Mucosa of rectum (tissue), 2 donors: ENCODE data around the gene FBXW4.

Experiments
- H3K27ac ChIP-seq, 2 donors: one replicate each; pipeline ENCODE4 v1.7.0; 2013; ENCODE audit warnings: inconsistent platforms in 2 of 2, low read depth in 2 of 2, low read length in 2 of 2
- H3K27me3 ChIP-seq, 2 donors: one replicate each; pipeline ENCODE4 v1.7.0; 2013; ENCODE audit warnings: low read length in 2 of 2; ENCODE audit not compliant: control insufficient read depth in 2 of 2, insufficient read depth in 2 of 2
- H3K36me3 ChIP-seq, 2 donors: one replicate each; pipeline ENCODE4 v1.7.0; 2013; ENCODE audit warnings: low read length in 2 of 2; ENCODE audit not compliant: control insufficient read depth in 2 of 2, insufficient read depth in 2 of 2
- H3K4me1 ChIP-seq, 2 donors: one replicate each; pipeline ENCODE4 v1.7.0; 2013; ENCODE audit warnings: low read length in 2 of 2, mild to moderate bottlenecking in 1 of 2; ENCODE audit not compliant: control insufficient read depth in 2 of 2, insufficient read depth in 2 of 2
- H3K4me3 ChIP-seq, 2 donors: one replicate each; pipeline ENCODE4 v1.7.0; 2013; ENCODE audit warnings: low read length in 2 of 2
- H3K9ac ChIP-seq, 2 donors: one replicate each; pipeline ENCODE4 v1.7.0; 2013; ENCODE audit warnings: low read length in 2 of 2, low read depth in 1 of 2, mild to moderate bottlenecking in 1 of 2
- H3K9me3 ChIP-seq, 2 donors: one replicate each; pipeline ENCODE4 v1.7.0; 2013; ENCODE audit warnings: low read length in 2 of 2; ENCODE audit not compliant: control insufficient read depth in 2 of 2
- donor health status: healthy.
- donor health status: Normal muscosa, but diverticular disease.

The FBXW4 gene

GRCh38 chr10:101576211-101576863, 118.6 kb downstream of the FBXW4 start:
- H3K27me3 ChIP-seq = no peaks in the 10 kb centered on the region
- peaks cover 0 to 4% of the 10 kb centered on the region in 2 donors for H3K9me3 ChIP-seq
- no peaks in the 10 kb centered on the region for H3K4me1 ChIP-seq
- no peak overlapping the region for H3K27ac ChIP-seq
- no peak overlapping the region for H3K4me3 ChIP-seq
- no peak overlapping the region for H3K9ac ChIP-seq
- H3K36me3 ChIP-seq = peaks cover 12 to 21% of the 10 kb centered on the region in 2 donors

- H3K9ac ChIP-seq = no peak overlapping the region
- H3K9me3 ChIP-seq = peaks cover 0 to 4% of the 10 kb centered on the region in 2 donors
- H3K4me1 ChIP-seq = peaks cover 0 to under 1% of the 10 kb centered on the region in 2 donors
- peaks cover 10 to 16% of the 10 kb centered on the region in 2 donors for H3K36me3 ChIP-seq
- H3K27me3 ChIP-seq = no peaks in the 10 kb centered on the region
- no peak overlapping the region for H3K27ac ChIP-seq
- H3K4me3 ChIP-seq = no peak overlapping the region
Observed at GRCh38 chr10:101575580-101576210, 119.3 kb downstream of the FBXW4 start.

GRCh38 chr10:101575091-101575490, 119.9 kb downstream of the FBXW4 start:
- H3K27ac ChIP-seq = no peak overlapping the region
- H3K4me1 ChIP-seq = peaks cover 3 to 6% of the 10 kb centered on the region in 2 donors
- no peak overlapping the region for H3K4me3 ChIP-seq
- H3K36me3 ChIP-seq = peaks cover 10% of the 10 kb centered on the region in 2 donors
- no peak overlapping the region for H3K9ac ChIP-seq
- no peaks in the 10 kb centered on the region for H3K27me3 ChIP-seq
- peaks cover 0 to 4% of the 10 kb centered on the region in 2 donors for H3K9me3 ChIP-seq

GRCh38 chr10:101573885-101574753, 120.9 kb downstream of the FBXW4 start:
- no peak overlapping the region for H3K4me3 ChIP-seq
- no peak overlapping the region for H3K9ac ChIP-seq
- peaks cover 9 to 10% of the 10 kb centered on the region in 2 donors for H3K4me1 ChIP-seq
- H3K36me3 ChIP-seq = peaks cover 2 to 6% of the 10 kb centered on the region in 2 donors
- H3K27me3 ChIP-seq = peaks cover 6 to 9% of the 10 kb centered on the region in 2 donors
- peaks cover 0 to 4% of the 10 kb centered on the region in 2 donors for H3K9me3 ChIP-seq
- no peak overlapping the region for H3K27ac ChIP-seq

- Histone ChIP-seq H3K9ac (no peak overlapping the region), H3K4me3 (no peak overlapping the region), H3K27ac (no peak overlapping the region), H3K9me3 (peaks cover 0 to 4% of the 10 kb centered on the region in 2 donors), H3K36me3 (no peaks in the 10 kb centered on the region), H3K4me1 (peaks cover 9 to 10% of the 10 kb centered on the region in 2 donors), H3K27me3 (peaks cover 15 to 17% of the 10 kb centered on the region in 2 donors)
Observed at GRCh38 chr10:101572785-101573184, 122.2 kb downstream of the FBXW4 start.

- Histone ChIP-seq H3K27me3 (peaks cover 21 to 24% of the 10 kb centered on the region in 2 donors), H3K27ac (no peak overlapping the region), H3K4me3 (no peak overlapping the region), H3K4me1 (peaks cover 9 to 10% of the 10 kb centered on the region in 2 donors), H3K36me3 (no peaks in the 10 kb centered on the region), H3K9me3 (peaks cover 0 to 4% of the 10 kb centered on the region in 2 donors), H3K9ac (no peak overlapping the region)
Observed at GRCh38 chr10:101572126-101572525, 122.8 kb downstream of the FBXW4 start.

GRCh38 chr10:101571271-101571925, 123.6 kb downstream of the FBXW4 start:
- Histone ChIP-seq H3K4me3 (no peak overlapping the region), H3K27ac (no peak overlapping the region), H3K4me1 (peaks cover 9 to 10% of the 10 kb centered on the region in 2 donors), H3K36me3 (no peaks in the 10 kb centered on the region), H3K27me3 (peaks cover 24 to 29% of the 10 kb centered on the region in 2 donors), H3K9me3 (peaks cover 0 to 4% of the 10 kb centered on the region in 2 donors), H3K9ac (no peak overlapping the region)

- H3K9ac ChIP-seq = peak overlapping the region; percentile 34 to 50
- peaks cover 9 to 10% of the 10 kb centered on the region in 2 donors for H3K4me1 ChIP-seq
- H3K27ac ChIP-seq = no peak overlapping the region
- H3K9me3 ChIP-seq = peaks cover 0 to 4% of the 10 kb centered on the region in 2 donors
- peaks cover 29 to 36% of the 10 kb centered on the region in 2 donors for H3K27me3 ChIP-seq
- H3K4me3 ChIP-seq = peak overlapping the region; percentile 39 to 59
- no peaks in the 10 kb centered on the region for H3K36me3 ChIP-seq
Observed at GRCh38 chr10:101570428-101571270, 124.3 kb downstream of the FBXW4 start.
